Tibial nerve (tissue), 4 donors: Measurements from ENCODE around the gene SCAPER. TPM values are rescaled to one million over a fixed set of nuclear protein-coding genes. Genes with fewer than 3 reads are reported as not detected.

Source experiments
- DNase-seq, 2 donors: peaks; one replicate each; pipeline ENCODE4 v3.0.0-alpha.2; 2019; ENCODE audit warnings: low spot score in 2 of 2
- H3K27ac ChIP-seq, 4 donors: fragments of 200-600 bp; sonication (generic) in 3 of 4; one replicate each; pipeline ENCODE4 v1.5.1; 2017 to 2019; ENCODE audit warnings: mild to moderate bottlenecking in 1 of 4
- H3K27me3 ChIP-seq, 2 donors: fragments of 200-600 bp; sonication (generic) in 1 of 2; one replicate each; pipeline versions ENCODE4 v1.5.1 to v1.6.0; 2017 to 2019
- H3K36me3 ChIP-seq, 3 donors: fragments of 200-600 bp; sonication (generic); one replicate each; pipeline ENCODE4 v1.5.1; 2018 to 2019
- H3K4me1 ChIP-seq, 4 donors: fragments of 200-600 bp; sonication (generic) in 3 of 4; one replicate each; pipeline ENCODE4 v1.5.1; 2017 to 2019
- H3K4me3 ChIP-seq, 4 donors: fragments of 200-600 bp; sonication (generic) in 3 of 4; one replicate each; pipeline ENCODE4 v1.5.1; 2017 to 2019; ENCODE audit warnings: mild to moderate bottlenecking in 1 of 4, moderate library complexity in 1 of 4
- H3K9me3 ChIP-seq, 4 donors: fragments of 200-600 bp; sonication (generic) in 3 of 4; one replicate each; pipeline ENCODE4 v1.5.1; 2017 to 2019
- EP300 ChIP-seq, 2 donors: sonication (generic); formaldehyde crosslinking; IDR thresholded peaks; one replicate each; pipeline ENCODE4 v1.6.1; 2017; ENCODE audit warnings: antibody characterized with exemption in 2 of 2, mild to moderate bottlenecking in 1 of 2
- POLR2A ChIP-seq, 2 donors: fragments of 450-650 bp; IDR thresholded peaks; one replicate each; pipeline ENCODE4 v1.6.1; 2017; ENCODE audit warnings: antibody characterized with exemption in 2 of 2, mild to moderate bottlenecking in 2 of 2, moderate library complexity in 2 of 2
- WGBS, 2 donors: methylation state at CpG; one replicate each; pipeline ENCODE4 v1.1.5; 2018; 5-methylcytosine and 5-hydroxymethylcytosine counted together
- total RNA-seq, 4 donors: library from RNA; depleted of rRNA; stranded (reverse); fragments of >200 nt; gene quantifications; one replicate each; pipeline ENCODE4 v1.1.0, GENCODE V29; 2016
- TF ChIP-seq, protein P1 (sequence below), 5 experiments: fragments of 200-600 bp in 3 of 5; fragments of 450-650 bp in 2 of 5; sonication (generic) in 3 of 5; IDR thresholded peaks; one replicate each; pipeline ENCODE4 v1.5.1; 2016 to 2019; ENCODE audit warnings: antibody characterized with exemption in 5 of 5, mild to moderate bottlenecking in 3 of 5, moderate library complexity in 2 of 5

SCAPER gene
- total RNA-seq, 4 donors from 2014 or later = 25.5 to 45.3 (median 37.3) TPM

DNA sequence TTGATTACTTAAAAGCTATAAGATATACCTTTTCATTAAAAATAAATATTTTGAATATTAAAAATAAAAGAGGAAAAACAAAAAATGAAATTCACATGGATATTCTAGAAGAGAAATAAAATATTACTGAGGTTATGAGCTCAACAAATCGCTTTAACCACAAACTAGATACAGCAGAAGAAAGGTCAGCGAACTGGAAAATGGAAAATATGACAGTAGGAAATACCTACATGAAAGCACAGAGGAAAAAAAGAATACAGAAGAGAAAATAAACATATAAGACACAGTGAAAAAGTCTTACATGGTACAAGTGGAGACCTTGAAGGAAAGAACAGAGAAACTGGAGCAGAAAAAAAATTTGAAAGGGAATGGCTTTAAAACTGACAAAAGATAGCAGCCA lies 33.2 kb downstream of the SCAPER start:
- no peaks in the 10 kb centered on the region for H3K4me1 ChIP-seq
- 92% methylated on average over 2 of the region's 2 CpGs for WGBS, 2 donors
- no peak for DNase-seq
- no peaks in the 10 kb centered on the region for H3K27me3 ChIP-seq
- H3K9me3 ChIP-seq = no peaks in the 10 kb centered on the region
- H3K4me3 ChIP-seq = no peak overlapping the region
- no peak for TF ChIP-seq POLR2A (IDR thresholded peaks at IDR 0.05)
- TF ChIP-seq, protein P1, sequence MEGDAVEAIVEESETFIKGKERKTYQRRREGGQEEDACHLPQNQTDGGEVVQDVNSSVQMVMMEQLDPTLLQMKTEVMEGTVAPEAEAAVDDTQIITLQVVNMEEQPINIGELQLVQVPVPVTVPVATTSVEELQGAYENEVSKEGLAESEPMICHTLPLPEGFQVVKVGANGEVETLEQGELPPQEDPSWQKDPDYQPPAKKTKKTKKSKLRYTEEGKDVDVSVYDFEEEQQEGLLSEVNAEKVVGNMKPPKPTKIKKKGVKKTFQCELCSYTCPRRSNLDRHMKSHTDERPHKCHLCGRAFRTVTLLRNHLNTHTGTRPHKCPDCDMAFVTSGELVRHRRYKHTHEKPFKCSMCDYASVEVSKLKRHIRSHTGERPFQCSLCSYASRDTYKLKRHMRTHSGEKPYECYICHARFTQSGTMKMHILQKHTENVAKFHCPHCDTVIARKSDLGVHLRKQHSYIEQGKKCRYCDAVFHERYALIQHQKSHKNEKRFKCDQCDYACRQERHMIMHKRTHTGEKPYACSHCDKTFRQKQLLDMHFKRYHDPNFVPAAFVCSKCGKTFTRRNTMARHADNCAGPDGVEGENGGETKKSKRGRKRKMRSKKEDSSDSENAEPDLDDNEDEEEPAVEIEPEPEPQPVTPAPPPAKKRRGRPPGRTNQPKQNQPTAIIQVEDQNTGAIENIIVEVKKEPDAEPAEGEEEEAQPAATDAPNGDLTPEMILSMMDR (IDR thresholded peaks at IDR 0.05) = no peak
- no peak for TF ChIP-seq EP300 (IDR thresholded peaks at IDR 0.05)
- H3K36me3 ChIP-seq = peaks cover 0 to 26% (median 0%) of the 10 kb centered on the region in 3 donors
- H3K27ac ChIP-seq = no peak overlapping the region

DNA sequence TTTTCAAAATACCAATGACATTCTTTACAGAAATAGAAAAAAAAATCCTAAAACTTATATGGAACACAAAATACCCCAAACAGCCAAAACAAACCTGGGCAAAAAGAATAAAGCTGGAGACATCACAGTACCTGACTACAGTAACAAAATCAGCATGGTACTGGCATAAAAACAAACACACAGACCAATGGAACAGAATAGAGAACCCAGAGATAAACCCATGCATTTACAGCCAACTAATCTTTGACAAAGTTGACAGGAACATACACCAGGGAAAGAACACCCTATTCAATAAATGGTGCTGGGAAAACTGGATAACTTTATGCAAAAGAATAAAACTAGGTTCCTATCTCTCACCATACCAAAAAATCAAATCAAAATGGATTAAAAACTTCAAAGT lies 36.4 kb downstream of the SCAPER start:
- no peaks in the 10 kb centered on the region for H3K27me3 ChIP-seq
- H3K4me1 ChIP-seq = peaks cover 0 to 4% (median 0%) of the 10 kb centered on the region in 4 donors
- H3K36me3 ChIP-seq = peaks cover 0 to 2% (median 0%) of the 10 kb centered on the region in 3 donors
- no peak overlapping the region for H3K27ac ChIP-seq
- TF ChIP-seq POLR2A (IDR thresholded peaks at IDR 0.05) (no peak), EP300 (IDR thresholded peaks at IDR 0.05) (no peak)
- TF ChIP-seq, protein P1 (IDR thresholded peaks at IDR 0.05) = no peak
- DNase-seq = no peak
- no peak overlapping the region for H3K4me3 ChIP-seq
- no peaks in the 10 kb centered on the region for H3K9me3 ChIP-seq

GRCh38 chr15:76866716-76867321 lies 38.3 kb downstream of the SCAPER start:
- H3K27me3 ChIP-seq = no peaks in the 10 kb centered on the region
- DNase-seq = no peak
- no peaks in the 10 kb centered on the region for H3K9me3 ChIP-seq
- H3K36me3 ChIP-seq = no peaks in the 10 kb centered on the region
- H3K4me3 ChIP-seq = no peak overlapping the region
- TF ChIP-seq POLR2A (IDR thresholded peaks at IDR 0.05) (no peak), EP300 (IDR thresholded peaks at IDR 0.05) (no peak)
- TF ChIP-seq, protein P1 (IDR thresholded peaks at IDR 0.05) = peak in 4 of 5 experiments; percentile 16 to 31 (median 28)
- H3K4me1 ChIP-seq = peaks cover 0 to 8% (median 0%) of the 10 kb centered on the region in 4 donors
- H3K27ac ChIP-seq = no peak overlapping the region

DNA sequence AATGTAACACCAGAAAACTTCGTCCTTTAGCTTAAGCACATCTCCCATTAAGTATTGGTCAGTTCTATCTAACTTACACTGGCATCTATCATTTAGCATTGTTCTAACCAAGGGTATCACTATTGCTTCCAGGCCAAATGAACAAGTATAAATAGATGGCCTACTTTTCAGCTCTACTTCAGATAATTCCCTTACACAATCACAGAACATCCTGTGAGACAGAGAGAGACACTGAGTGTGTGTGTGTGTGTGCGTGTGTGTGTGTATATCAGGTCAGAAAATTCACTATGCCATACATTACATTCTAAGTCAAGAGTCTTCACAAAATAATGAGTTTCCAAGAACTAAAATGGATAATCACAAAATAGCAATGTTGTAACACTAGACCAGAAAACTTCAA lies 39.1 kb downstream of the SCAPER start:
- WGBS, 2 donors = 87 to 90% methylated on average over 2 of the region's 2 CpGs
- DNase-seq = no peak
- H3K27me3 ChIP-seq = no peaks in the 10 kb centered on the region
- TF ChIP-seq EP300 (IDR thresholded peaks at IDR 0.05) (no peak), POLR2A (IDR thresholded peaks at IDR 0.05) (no peak)
- TF ChIP-seq, protein P1 (IDR thresholded peaks at IDR 0.05) = no peak
- peaks cover 0 to 8% (median 0%) of the 10 kb centered on the region in 4 donors for H3K4me1 ChIP-seq
- H3K36me3 ChIP-seq = no peaks in the 10 kb centered on the region
- no peak overlapping the region for H3K4me3 ChIP-seq
- no peak overlapping the region for H3K27ac ChIP-seq
- H3K9me3 ChIP-seq = no peaks in the 10 kb centered on the region

GRCh38 chr15:76865548-76865991 lies 39.6 kb downstream of the SCAPER start:
- Histone ChIP-seq H3K27me3 (no peaks in the 10 kb centered on the region), H3K27ac (no peak overlapping the region), H3K4me1 (peaks cover 0 to 8% (median 0%) of the 10 kb centered on the region in 4 donors), H3K4me3 (no peak overlapping the region), H3K9me3 (no peaks in the 10 kb centered on the region), H3K36me3 (no peaks in the 10 kb centered on the region)
- TF ChIP-seq, protein P1 (IDR thresholded peaks at IDR 0.05) = no peak
- TF ChIP-seq POLR2A (IDR thresholded peaks at IDR 0.05) (no peak), EP300 (IDR thresholded peaks at IDR 0.05) (no peak)
- WGBS, 2 donors = 63 to 74% methylated on average over 4 of the region's 4 CpGs
- DNase-seq = no peak
